Gastrocnemius medialis (tissue), 4 donors: ENCODE data around the gene GRIK5. TPM values are rescaled to one million over a fixed set of nuclear protein-coding genes. Genes with fewer than 3 reads are reported as not detected.

ENCODE experiments used
- ATAC-seq, 2 donors: fragments of 150-250 bp; one replicate each; pipeline ENCODE4 v1.9.1; 2016
- DNase-seq, 2 donors: peaks; one replicate each; pipeline ENCODE4 v3.0.0-alpha.2; 2019
- H3K27ac ChIP-seq, 4 donors: fragments of 200-600 bp; sonication (generic); 1 replicate in 1 of 4; 2 replicates in 3 of 4; pipeline ENCODE4 v1.5.1; 2016 to 2018; ENCODE audit warnings: mild to moderate bottlenecking in 2 of 4, moderate library complexity in 1 of 4
- H3K27me3 ChIP-seq, 3 donors: fragments of 200-600 bp; sonication (generic) in 2 of 3; 1 replicate in 1 of 3; 2 replicates in 2 of 3; pipeline versions ENCODE4 v1.5.1 to v1.6.0; 2016 to 2019; ENCODE audit warnings: mild to moderate bottlenecking in 1 of 3, moderate library complexity in 1 of 3
- H3K36me3 ChIP-seq, 2 donors: fragments of 200-600 bp; sonication (generic) in 1 of 2; one replicate each; pipeline ENCODE4 v1.5.1; 2017 to 2018
- H3K4me1 ChIP-seq, 2 donors: fragments of 200-600 bp; sonication (generic) in 1 of 2; one replicate each; pipeline ENCODE4 v1.5.1; 2016 to 2017; ENCODE audit warnings: mild to moderate bottlenecking in 2 of 2
- H3K4me3 ChIP-seq, 4 donors: fragments of 200-600 bp; sonication (generic) in 3 of 4; 1 replicate in 1 of 4; 2 replicates in 3 of 4; pipeline ENCODE4 v1.5.1; 2016 to 2019; ENCODE audit warnings: mild to moderate bottlenecking in 2 of 4
- H3K9me3 ChIP-seq, 3 donors: fragments of 200-600 bp; sonication (generic) in 2 of 3; 1 replicate in 1 of 3; 2 replicates in 2 of 3; pipeline ENCODE4 v1.5.1; 2016 to 2019
- POLR2A ChIP-seq, 2 donors: fragments of 450-650 bp; IDR thresholded peaks; one replicate each; pipeline ENCODE4 v1.6.1; 2017; ENCODE audit warnings: antibody characterized with exemption in 2 of 2, mild to moderate bottlenecking in 2 of 2, moderate library complexity in 2 of 2
- in situ Hi-C, 4 donors: fragments of 200-750 bp; cut with MboI; loops; one replicate each; pipeline versions ENCODE4 v1.15.0 to v1.8.0; 2017; ENCODE audit warnings: low sequenced_read_pairs in 4 of 4
- intact Hi-C: fragments of 100-400 bp; cut with DNase I; formaldehyde crosslinking; loops from one replicate; pipeline ENCODE4 v1.15.1; 2023; ENCODE audit warnings: low total_unique reads
- total RNA-seq, 4 donors: library from RNA; depleted of rRNA; stranded (reverse); fragments of >200 nt; gene quantifications; one replicate each; pipeline versions ENCODE4 v1.1.0 to v1.2.3, GENCODE V29; 2016
- TF ChIP-seq, protein P1 (sequence below), 5 experiments: fragments of 450-650 bp in 3 of 5; fragments of 200-600 bp in 2 of 5; sonication (generic) in 2 of 5; IDR thresholded peaks in 4 of 5; conservative IDR thresholded peaks in 1 of 5; 1 replicate in 4 of 5; 2 replicates in 1 of 5; pipeline ENCODE4 v1.5.1; 2016 to 2019; ENCODE audit warnings: antibody characterized with exemption in 5 of 5, mild to moderate bottlenecking in 3 of 5, moderate library complexity in 3 of 5

GRIK5 gene
- total RNA-seq, 4 donors from 2014 or later, result 0.20 to 1.0 (median 0.62) TPM; not detected in 1

DNA sequence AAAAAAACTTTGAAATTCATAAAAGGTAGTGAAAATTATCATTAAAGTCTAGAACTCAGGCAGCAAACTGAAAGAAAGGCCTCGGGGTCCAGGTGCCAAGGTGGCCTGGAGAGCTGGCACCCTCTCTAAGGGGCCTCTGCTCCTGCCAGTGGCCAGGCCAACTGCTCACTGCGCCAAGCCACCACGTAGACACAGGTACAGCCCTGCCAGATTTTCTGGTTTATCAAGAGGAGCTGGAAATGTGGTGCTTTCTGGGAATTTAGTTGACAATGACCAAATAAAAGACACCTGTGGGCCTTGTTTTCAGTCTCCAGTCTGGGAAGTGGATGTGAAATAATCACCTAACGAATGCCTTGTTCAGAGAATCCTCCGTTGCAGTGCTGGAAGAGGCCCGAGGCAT lies 28.8 kb upstream of the GRIK5 start:
- Histone ChIP-seq H3K4me3 (no peak overlapping the region), H3K27me3 (peaks cover 10 to 14% (median 11%) of the 10 kb centered on the region in 3 donors), H3K27ac (no peak overlapping the region), H3K36me3 (no peaks in the 10 kb centered on the region), H3K4me1 (no peaks in the 10 kb centered on the region), H3K9me3 (no peaks in the 10 kb centered on the region)
- no peak for TF ChIP-seq POLR2A (IDR thresholded peaks at IDR 0.05)
- TF ChIP-seq, protein P1, sequence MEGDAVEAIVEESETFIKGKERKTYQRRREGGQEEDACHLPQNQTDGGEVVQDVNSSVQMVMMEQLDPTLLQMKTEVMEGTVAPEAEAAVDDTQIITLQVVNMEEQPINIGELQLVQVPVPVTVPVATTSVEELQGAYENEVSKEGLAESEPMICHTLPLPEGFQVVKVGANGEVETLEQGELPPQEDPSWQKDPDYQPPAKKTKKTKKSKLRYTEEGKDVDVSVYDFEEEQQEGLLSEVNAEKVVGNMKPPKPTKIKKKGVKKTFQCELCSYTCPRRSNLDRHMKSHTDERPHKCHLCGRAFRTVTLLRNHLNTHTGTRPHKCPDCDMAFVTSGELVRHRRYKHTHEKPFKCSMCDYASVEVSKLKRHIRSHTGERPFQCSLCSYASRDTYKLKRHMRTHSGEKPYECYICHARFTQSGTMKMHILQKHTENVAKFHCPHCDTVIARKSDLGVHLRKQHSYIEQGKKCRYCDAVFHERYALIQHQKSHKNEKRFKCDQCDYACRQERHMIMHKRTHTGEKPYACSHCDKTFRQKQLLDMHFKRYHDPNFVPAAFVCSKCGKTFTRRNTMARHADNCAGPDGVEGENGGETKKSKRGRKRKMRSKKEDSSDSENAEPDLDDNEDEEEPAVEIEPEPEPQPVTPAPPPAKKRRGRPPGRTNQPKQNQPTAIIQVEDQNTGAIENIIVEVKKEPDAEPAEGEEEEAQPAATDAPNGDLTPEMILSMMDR (IDR thresholded peaks at IDR 0.05 in 4 of 5, conservative IDR thresholded peaks at IDR 0.05 in 1 of 5), result no peak
- DNase-seq (no peak), ATAC-seq (no peak)
- intact Hi-C loops (no loop called here), in situ Hi-C loops (no loop called here)

DNA sequence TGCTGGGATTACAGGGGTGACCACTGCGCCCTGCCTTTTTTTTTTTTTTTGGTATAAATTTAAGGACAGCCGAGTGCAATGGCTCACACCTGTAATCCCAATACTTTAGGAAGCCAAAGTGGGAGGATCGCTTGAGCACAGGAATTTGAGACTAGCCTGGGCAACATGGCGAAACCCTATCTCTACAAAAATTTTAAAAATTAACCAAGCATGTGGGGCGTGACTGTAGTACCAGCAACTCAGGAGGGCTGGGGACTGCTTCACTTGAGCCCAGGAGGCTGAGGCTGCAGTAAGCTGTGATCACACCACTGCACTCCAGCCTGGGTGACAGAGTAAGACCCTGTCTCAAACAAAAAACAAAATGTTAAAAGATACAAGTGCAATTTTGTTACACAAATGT lies 27.5 kb upstream of the GRIK5 start:
- no peaks in the 10 kb centered on the region for H3K4me1 ChIP-seq
- in situ Hi-C loops (no loop called here), intact Hi-C loops (no loop called here)
- no peaks in the 10 kb centered on the region for H3K36me3 ChIP-seq
- DNase-seq, result no peak
- TF ChIP-seq POLR2A (IDR thresholded peaks at IDR 0.05), result no peak
- TF ChIP-seq, protein P1 (IDR thresholded peaks at IDR 0.05 in 4 of 5, conservative IDR thresholded peaks at IDR 0.05 in 1 of 5), result no peak
- no peak overlapping the region for H3K27ac ChIP-seq
- no peak overlapping the region for H3K4me3 ChIP-seq
- H3K9me3 ChIP-seq, result no peaks in the 10 kb centered on the region
- peaks cover 10 to 14% (median 11%) of the 10 kb centered on the region in 3 donors for H3K27me3 ChIP-seq
- no peak for ATAC-seq

GRCh38 chr19:42096255-42096837 lies 26.3 kb upstream of the GRIK5 start:
- H3K36me3 ChIP-seq, result no peaks in the 10 kb centered on the region
- TF ChIP-seq, protein P1 (IDR thresholded peaks at IDR 0.05 in 4 of 5, conservative IDR thresholded peaks at IDR 0.05 in 1 of 5), result no peak
- no peak for TF ChIP-seq POLR2A (IDR thresholded peaks at IDR 0.05)
- in situ Hi-C loops (no loop called here), intact Hi-C loops (no loop called here)
- no peaks in the 10 kb centered on the region for H3K9me3 ChIP-seq
- no peaks in the 10 kb centered on the region for H3K4me1 ChIP-seq
- no peak overlapping the region for H3K27ac ChIP-seq
- no peak overlapping the region for H3K4me3 ChIP-seq
- DNase-seq (no peak), ATAC-seq (no peak)
- H3K27me3 ChIP-seq, result peaks cover 10 to 14% (median 11%) of the 10 kb centered on the region in 3 donors

DNA sequence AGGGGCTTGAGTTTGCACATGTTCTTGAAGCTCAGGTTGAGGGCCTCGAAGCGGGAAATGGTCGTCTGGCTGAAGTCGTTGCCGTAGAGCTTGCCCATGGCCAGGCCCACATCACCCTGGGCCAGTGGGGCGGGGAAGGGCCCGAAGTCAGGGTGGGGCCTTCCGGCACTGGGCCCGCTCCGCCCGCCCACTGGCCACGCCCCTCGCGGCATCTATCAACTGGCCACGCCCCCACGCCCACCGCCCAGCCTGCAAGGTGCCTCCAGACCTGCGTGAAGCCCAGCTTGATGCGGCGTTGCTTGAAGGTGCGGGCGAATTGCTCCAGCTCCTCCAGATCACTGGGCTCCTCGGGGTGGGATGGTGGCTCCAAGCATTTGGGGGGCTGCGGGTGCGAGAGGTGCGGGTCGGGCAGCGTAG lies 25.8 kb upstream of the GRIK5 start:
- Histone ChIP-seq H3K36me3 (no peaks in the 10 kb centered on the region), H3K4me1 (no peaks in the 10 kb centered on the region), H3K27me3 (peaks cover 10 to 14% (median 11%) of the 10 kb centered on the region in 3 donors), H3K4me3 (no peak overlapping the region), H3K27ac (no peak overlapping the region), H3K9me3 (no peaks in the 10 kb centered on the region)
- intact Hi-C loops (no loop called here), in situ Hi-C loops (no loop called here)
- DNase-seq (no peak), ATAC-seq (no peak)
- no peak for TF ChIP-seq POLR2A (IDR thresholded peaks at IDR 0.05)
- TF ChIP-seq, protein P1 (IDR thresholded peaks at IDR 0.05 in 4 of 5, conservative IDR thresholded peaks at IDR 0.05 in 1 of 5), result no peak
